IPS-18c (cell line): ENCODE measurements around the gene RALGAPA2.

Source experiments
- H3K4me3 ChIP-seq: 2 replicates; pipeline ENCODE4 v1.7.0; 2013; ENCODE audit warnings: low read depth, mild to moderate bottlenecking, low read length, moderate library complexity; ENCODE audit not compliant: insufficient read depth
- H3K9me3 ChIP-seq: one replicate; pipeline ENCODE4 v1.6.1; 2013; ENCODE audit warnings: mild to moderate bottlenecking, low read length, moderate library complexity; ENCODE audit not compliant: control insufficient read depth, insufficient read depth

Gene RALGAPA2

DNA sequence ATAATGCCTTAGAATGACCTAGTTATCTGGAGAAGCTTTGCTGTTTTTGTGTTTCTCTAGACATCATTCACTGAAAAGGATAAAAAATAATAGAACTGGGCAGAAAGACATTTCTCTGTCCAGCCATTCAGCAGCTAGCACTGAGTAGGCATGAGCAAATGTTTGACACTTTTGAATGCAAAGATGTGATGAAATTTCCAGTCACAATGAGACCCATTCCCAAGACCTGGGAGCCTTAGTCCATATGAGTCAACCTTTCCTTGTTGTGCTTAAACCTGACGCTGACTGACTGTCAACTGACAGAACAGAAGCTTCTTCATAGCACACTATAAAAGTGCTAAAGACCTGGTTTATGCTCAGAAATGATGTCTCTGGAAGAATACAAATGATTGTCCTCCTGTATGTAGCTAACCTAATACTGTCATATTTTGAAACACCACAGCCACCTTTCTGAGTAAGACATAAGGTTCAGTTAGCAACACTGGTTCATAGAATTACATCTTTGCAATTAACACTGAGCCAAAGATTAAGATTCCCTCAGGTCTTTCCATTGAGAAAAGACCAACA is 17.1 kb downstream of the RALGAPA2 start:
- no peak overlapping the region for H3K4me3 ChIP-seq

DNA sequence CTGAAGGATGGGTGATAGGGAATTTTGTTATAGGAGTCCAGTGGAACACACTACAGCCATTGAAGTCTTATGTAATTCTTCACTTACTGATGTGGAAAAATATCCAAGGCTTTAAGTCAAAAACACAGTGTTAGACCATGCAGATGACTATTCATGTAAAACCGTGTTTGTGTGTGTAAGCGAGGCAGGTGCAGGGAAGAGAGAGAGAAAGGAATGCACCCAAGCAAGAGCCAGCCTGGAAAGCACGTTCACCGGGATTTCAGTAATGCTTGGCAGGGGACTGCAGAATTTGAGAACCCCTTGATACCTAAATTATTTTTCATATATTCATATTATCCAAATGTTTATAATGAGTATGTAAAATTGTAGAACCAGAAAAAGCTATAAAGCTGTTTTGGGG is 17.9 kb downstream of the RALGAPA2 start:
- no peaks in the 10 kb centered on the region for H3K9me3 ChIP-seq

More for the DNA sequence above, 17.1 kb downstream of the RALGAPA2 start:
- H3K9me3 ChIP-seq, result no peaks in the 10 kb centered on the region

DNA sequence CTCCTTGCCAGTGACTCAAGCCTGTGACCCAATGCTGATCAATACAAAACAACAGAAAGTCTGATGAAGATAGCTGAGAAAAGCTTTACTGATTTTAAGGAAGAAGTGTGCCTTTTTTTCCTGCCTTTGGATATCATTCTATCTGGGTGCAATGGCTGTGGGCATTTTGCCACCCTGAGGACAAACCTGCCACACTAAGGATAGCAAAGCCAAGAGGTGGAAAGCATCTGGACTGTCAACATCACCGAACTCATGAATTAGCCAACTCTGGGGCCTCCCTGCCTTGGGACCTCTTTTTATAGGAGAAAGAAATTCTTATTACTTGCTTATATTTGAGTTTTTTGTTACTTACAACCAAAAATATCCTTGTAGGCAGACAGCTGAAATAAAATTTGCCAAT is 19.9 kb downstream of the RALGAPA2 start:
- Histone ChIP-seq H3K4me3 (no peak overlapping the region), H3K9me3 (no peaks in the 10 kb centered on the region)

More for the DNA sequence above, 17.9 kb downstream of the RALGAPA2 start:
- no peak overlapping the region for H3K4me3 ChIP-seq

DNA sequence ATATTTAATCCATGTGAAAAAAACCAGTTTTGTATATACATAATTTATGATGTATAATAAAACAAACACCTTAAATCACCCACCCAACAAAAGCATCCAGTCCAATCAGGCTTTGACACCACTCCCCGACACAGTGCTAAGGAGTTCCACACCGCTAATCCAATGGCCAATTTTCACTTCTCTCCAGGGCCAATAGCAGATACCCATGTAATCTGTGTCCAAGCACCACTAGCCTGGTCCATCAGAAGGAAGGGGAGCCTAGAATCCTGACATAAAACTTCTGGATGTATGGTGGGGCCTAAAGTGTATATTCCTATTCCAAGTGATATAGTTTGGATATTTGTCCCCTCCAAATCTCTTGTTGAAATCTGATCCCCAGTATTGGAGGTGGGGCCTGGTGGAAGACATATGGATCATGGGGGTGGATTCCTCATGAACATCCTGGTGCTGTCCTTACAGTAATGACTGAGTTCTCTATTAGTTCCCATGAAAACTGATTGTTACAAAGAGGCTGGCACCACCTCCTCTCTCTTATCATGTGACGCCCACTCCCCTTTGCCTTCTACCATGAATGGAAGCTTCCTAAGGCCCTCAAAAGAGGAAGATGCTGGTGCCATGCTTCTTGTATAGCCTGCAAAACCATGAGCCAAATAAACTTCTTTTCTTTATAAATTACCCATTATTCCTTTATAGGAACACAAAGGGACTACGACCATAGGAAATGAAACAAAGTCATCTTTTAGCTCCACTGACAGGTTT is 20.8 kb downstream of the RALGAPA2 start:
- Histone ChIP-seq H3K9me3 (no peaks in the 10 kb centered on the region), H3K4me3 (no peak overlapping the region)

DNA sequence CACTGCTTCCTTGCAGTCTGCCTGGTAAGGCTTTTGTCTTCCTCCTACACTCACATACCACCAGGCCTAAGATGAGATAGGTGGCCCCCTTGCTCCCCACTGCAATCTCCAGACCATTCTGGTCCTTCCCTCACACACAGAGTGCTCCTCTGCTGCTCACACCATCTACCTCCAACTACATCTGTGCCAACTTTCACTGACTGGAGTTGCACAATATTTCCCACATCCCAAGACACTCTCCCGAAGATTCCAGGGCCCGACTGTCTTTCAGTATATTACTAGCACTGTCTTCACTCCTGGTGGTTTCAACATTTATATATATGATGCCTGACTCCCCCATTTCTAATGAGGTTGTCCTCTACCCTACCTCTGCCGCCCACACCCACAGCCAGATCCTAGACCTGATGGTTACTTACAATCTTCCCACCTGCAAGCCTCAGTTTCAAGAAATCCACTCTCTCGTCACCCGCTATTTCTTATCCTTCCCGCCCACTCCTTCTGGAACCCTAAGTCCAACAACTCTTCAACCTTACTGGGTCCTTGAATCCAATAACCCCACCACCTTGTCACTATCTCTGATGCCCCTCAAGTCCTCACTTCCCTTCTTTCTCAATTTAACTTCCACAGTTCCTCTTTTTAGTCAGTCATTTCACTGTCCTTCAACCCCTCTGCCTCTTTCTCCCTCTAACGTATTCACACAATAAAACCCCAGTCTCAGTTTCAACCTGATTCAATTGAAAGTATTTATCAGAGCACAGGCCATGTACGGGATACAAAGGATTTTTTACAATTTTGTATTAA is 21.6 kb downstream of the RALGAPA2 start:
- Histone ChIP-seq H3K4me3 (no peak overlapping the region), H3K9me3 (no peaks in the 10 kb centered on the region)

DNA sequence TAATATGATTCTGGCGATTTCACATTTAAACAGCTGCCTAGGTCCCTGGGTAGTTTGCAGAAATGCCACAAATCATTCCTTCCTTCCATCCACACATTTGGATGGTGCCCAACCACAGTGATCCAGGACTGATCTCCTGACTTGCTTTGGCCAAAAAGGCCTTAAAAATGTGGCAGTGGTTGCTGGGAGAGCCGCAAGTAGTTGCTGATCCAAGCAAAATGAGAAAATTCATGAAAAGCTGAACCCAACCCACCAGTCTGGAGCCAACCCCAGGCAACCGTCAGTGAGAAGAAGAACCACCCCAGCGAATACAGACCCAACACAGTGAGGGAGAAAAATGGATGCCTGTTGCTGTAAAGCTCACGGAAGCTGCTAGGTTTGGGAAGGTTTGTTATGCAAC is 25.1 kb downstream of the RALGAPA2 start:
- no peaks in the 10 kb centered on the region for H3K9me3 ChIP-seq
- H3K4me3 ChIP-seq, result no peak overlapping the region

DNA sequence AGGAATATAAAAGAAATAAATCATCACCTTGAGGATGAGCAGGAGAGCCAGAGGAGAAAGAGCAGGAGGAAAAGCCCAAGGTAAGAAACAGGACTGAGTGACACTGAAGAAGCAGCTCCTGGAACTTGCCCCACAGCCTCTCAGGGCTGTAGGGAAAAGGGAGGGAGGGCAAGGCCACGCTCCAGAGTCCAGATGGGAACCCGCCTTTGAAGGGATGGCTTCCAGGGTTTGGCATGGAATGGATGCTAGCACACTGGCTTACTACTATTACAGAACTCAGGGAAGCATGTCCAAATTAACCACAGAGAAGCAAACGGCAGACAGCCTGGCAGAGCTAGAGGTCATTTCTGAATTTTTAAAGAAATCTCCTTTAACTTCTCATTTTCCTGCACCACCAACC is 26.8 kb downstream of the RALGAPA2 start:
- Histone ChIP-seq H3K9me3 (no peaks in the 10 kb centered on the region), H3K4me3 (no peak overlapping the region)

DNA sequence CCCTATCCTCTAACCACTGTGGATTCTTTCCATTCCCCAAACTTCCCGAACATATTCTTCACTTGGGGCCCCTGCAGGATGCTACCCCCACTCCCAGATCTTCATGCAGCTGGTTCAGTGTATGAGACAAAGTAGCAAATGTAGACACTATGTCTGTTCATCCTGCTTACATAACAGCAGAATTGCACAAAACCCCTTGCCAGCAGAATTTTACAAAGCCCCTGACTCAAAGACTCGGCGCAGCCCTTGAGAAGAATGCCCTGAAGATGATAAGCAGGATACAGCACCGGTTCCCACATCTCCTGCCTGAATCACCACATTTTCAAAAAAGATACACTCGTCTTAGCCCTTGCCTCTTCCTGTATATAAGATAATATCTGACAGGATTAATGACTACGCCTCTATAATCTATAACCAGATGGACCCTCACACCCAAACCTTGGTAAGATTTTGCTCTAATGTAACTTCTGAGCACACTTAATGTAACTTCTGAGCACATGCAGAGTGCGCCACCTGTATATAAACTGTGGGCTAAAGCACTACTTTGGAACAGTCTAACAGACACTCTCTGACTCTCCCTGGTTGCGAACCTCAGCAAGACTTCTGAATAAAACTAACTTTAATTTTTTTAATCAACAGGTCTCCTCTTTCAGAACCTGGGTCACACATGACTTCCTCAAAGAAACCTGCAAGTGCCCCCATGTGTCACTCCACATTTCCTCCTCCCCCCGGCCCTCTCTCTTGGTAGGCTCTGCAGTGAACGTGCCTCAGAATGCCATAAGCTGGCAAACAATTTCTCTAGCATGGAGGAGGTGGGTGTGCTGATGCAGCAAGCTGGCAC is 28.7 kb downstream of the RALGAPA2 start:
- H3K9me3 ChIP-seq, result no peaks in the 10 kb centered on the region
- H3K4me3 ChIP-seq, result no peak overlapping the region

DNA sequence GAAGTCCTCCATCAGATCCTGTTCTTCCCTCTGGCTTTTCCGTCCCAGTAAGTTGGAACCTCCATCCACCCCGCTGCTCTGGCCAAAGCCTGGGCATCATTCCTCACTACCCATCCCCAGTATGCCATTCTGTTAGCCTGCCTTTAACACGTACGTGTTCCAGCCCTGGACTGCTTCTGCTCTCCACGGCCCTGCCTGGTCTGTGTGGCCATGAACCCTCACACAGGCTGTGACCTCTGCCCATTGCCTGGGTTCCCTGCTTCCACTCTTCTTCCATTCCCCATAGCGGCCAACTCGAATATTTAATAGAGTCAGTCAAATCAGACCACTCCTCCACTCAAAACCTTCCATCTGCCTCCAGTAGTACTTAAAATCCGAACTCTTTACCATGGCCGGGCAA is 29.4 kb downstream of the RALGAPA2 start:
- H3K9me3 ChIP-seq, result no peaks in the 10 kb centered on the region
- H3K4me3 ChIP-seq, result no peak overlapping the region

DNA sequence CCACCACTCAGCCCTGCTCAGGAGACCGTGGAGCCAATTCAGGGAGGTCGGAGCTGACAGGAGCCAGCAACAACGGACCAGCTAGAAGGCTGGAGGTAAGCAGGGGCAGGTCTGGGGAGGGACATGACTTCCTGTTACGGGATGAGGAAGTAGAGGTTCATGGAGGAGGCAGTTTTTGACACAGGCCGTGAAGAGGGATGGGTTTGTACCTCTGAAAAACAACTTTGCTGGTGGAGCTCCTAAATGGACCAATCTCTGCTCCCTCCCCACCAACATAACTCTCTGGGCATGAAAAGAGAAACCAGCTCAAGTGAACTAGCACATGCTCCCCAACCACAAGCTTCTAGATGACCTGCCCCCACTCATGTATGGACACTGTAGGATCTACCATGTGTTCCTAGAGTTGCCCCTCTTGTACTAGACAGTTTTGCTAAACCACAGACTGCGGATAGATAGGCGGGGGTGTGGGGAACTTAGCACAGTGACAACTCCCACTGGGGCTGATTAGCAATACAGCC is 31.4 kb downstream of the RALGAPA2 start:
- H3K4me3 ChIP-seq, result no peak overlapping the region
- no peaks in the 10 kb centered on the region for H3K9me3 ChIP-seq

DNA sequence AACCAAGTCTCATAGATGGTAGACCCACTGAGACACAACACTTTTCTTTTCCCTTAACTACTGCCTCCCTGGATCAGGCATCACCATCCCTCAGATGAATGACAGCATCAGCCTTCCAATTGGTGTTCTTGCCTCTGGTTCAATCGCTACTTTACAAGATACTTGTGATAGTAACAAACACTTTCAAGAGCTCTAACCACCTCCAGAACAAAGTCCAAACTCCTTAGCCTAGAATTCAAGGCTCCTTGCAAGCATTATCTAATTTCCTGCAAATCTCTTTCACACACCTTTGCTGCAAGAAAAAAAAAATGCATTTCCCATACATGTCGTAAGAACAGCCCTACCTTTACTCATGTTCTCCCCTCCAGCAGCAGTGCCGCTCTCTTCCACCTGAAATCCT is 33.1 kb downstream of the RALGAPA2 start:
- H3K9me3 ChIP-seq, result no peaks in the 10 kb centered on the region
- no peak overlapping the region for H3K4me3 ChIP-seq

DNA sequence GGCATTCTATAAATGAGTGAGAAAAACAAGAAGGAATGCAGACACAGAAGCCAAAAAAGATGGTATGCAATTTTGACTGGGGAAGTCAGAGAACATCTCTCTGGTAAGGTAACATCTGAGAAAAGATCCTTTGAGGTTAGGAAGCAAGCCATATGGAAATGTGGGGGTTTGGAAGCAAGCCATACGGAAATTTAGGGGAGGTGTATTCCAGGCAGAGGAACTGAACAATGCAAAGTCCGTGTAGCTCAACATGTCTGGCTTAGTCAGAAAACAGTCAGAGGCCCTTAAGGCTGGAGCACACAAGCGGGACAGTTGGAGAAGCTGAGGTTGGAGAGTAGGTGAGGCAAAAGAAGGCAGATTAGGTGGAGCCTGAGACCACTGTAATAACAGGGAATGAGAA is 35.3 kb downstream of the RALGAPA2 start:
- Histone ChIP-seq H3K9me3 (no peaks in the 10 kb centered on the region), H3K4me3 (no peak overlapping the region)

DNA sequence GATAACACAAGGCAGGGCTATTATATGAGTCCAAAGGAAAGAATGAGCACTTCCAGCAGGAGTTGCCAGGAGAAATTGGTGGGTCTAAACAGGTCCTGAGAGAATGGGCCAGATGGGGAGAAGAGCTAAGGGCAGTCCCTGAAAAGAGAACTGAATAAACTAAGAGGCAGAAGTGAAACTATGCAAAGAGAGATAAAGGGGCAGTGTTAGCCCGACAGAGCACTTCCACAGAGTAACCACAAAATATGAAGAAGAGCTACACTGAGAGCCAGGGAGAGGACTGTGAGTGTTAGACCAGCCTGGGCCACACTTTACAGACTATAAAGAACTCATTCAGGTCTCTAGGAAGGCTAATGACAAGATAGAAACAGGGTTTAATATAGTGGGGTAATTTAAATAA is 43.8 kb downstream of the RALGAPA2 start:
- Histone ChIP-seq H3K9me3 (no peaks in the 10 kb centered on the region), H3K4me3 (no peak overlapping the region)

DNA sequence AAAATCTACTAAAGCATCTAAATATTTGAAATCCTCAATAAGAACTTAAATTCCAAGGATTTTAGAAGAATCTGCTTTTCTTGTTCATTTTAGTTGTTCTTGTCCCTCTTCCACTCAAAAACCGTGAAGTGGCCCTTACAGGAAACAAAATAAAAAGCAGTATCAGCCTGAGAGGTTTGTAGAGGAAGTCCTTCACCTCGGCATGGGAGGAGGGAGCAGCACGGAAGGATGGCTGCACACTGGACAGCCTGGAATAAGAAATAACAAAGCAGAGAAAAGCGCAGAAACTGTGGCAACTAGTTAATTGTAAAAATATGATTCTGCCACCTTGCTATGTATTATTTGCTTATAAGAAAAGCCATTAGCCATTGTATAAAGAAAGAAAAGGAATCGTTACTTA is 46.1 kb downstream of the RALGAPA2 start:
- no peaks in the 10 kb centered on the region for H3K9me3 ChIP-seq
- H3K4me3 ChIP-seq, result no peak overlapping the region

DNA sequence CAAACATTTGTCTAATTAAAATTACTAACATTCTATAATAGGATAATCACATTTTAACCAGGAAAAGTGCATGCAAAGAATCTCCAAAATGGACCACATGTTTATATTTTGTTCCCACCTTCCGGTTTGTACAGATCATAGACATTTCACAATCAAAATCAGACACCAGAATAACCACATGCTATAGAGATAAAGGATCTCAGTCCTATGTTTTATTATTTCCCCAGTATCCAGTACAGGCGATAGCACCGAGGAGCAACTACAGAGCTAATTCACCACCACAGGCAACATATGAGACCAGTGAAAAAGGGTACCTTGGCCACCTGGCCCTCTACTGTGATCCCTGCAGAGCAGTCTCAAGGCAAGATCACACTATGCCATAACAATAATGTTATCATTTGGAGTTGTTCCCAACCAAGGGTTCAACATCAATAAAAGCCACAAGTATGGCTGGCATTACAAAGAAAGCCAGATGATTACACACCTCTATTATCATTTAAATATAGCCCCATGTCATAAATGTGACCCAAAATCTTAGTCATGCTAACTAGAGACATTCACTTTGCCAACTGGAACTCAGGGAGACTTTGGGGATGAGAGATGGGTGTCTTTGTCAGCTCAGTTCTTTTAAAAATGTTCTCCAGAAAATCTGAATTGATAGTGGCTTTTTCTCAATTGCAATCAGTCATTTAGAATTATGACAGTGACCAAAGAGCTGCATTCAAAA is 46.7 kb downstream of the RALGAPA2 start:
- no peaks in the 10 kb centered on the region for H3K9me3 ChIP-seq
- H3K4me3 ChIP-seq, result no peak overlapping the region

DNA sequence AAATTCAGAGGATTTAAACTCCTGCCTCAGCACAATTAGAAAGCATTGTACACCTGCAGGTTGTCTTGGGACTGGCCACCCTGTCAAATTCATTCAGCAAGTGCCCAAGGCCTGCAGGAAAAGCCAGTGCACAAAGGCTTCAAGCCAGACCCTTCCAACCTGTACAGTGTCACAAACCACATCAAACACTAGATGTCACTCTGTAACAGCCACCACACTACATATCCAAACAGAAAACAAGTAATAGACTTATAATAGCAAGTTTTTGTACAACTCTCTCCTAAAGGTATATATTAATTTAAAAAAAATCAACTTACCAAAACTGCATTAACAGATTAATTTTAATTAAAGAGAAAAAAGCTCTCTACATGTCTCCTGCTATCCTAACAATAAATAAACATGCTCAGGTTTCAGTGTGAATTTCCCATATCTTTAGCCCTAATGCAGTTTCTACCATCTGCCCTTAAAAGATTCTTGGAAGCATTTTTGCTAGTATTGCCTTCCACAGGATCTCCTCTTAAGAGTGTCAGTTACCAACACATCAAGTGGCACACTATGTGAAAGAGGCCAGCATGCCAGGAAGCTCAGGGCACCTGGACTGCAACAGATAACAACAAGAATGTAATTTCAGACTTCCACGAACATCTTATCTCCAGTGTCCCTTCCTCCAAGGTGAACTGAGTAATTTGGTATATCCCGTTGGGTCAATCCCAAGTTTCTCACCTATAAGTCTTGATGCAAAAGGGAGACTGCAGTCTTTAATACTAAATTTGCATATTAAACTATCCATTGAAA is 47.5 kb downstream of the RALGAPA2 start:
- Histone ChIP-seq H3K9me3 (no peaks in the 10 kb centered on the region), H3K4me3 (no peak overlapping the region)
